ENCODE measurements around the gene MAN1A1. TPM values are rescaled to one million over a fixed set of nuclear protein-coding genes. Genes with fewer than 3 reads are reported as not detected.
"Not testable (repeated sequence)": the region's sequence is repeated elsewhere in the genome, so short reads cannot be mapped to it uniquely, and the experiment has no call there.

MAN1A1 gene
- total and polyA plus RNA-seq, 7 donors = 10.2 to 143 (median 81.9) TPM

GRCh38 chr6:119158057-119158848 is 191.3 kb downstream of the MAN1A1 start:
- WGBS, 2 donors = 90 to 91% methylated on average over 9 of the region's 9 CpGs
- intact Hi-C loops (cut with DNase I) = loop anchor here (5.0 kb wide), 1 partner anchor 189 kb away; the partner anchor contains the start of gene MAN1A1
- H3K4me1 ChIP-seq = peaks cover 0 to 31% (median 27%) of the 10 kb centered on the region in 4 donors
- peak in 3 of 4 donors; percentile 19 to 68 (median 24) for TF ChIP-seq POLR2AphosphoS5 (IDR thresholded peaks at IDR 0.05)
- no peak for TF ChIP-seq EP300 (IDR thresholded peaks at IDR 0.05)
- H3K27me3 ChIP-seq = no peaks in the 10 kb centered on the region
- H3K27ac ChIP-seq = peak overlapping the region in 2 of 4 donors; percentile 12 to 25
- no peaks in the 10 kb centered on the region for H3K36me3 ChIP-seq
- no peaks in the 10 kb centered on the region for H3K9me3 ChIP-seq
- H3K4me3 ChIP-seq = no peak overlapping the region
- DNase-seq = peak; percentile 90

- no peaks in the 10 kb centered on the region for H3K9me3 ChIP-seq
- no peaks in the 10 kb centered on the region for H3K27me3 ChIP-seq
- H3K27ac ChIP-seq = peak overlapping the region in 3 of 4 donors; percentile 45 to 66 (median 65)
- no peak for DNase-seq
- TF ChIP-seq CTCF (IDR thresholded peaks at IDR 0.05) (no peak), POLR2A (IDR thresholded peaks at IDR 0.05) (no peak), EP300 (IDR thresholded peaks at IDR 0.05) (no peak), POLR2AphosphoS5 (IDR thresholded peaks at IDR 0.05) (no peak)
- 74 to 85% methylated on average over 3 of the region's 3 CpGs for WGBS, 2 donors
- no peaks in the 10 kb centered on the region for H3K36me3 ChIP-seq
- H3K4me3 ChIP-seq = no peak overlapping the region
- intact Hi-C loops (cut with DNase I) = loop anchor here (5.0 kb wide), 1 partner anchor 190 kb away; the partner anchor contains the start of gene MAN1A1
- peaks cover 0 to 31% (median 27%) of the 10 kb centered on the region in 4 donors for H3K4me1 ChIP-seq
Observed at GRCh38 chr6:119157506-119157815, 192.1 kb downstream of the MAN1A1 start.

- Histone ChIP-seq H3K36me3 (no peaks in the 10 kb centered on the region), H3K4me1 (peaks cover 0 to 31% (median 27%) of the 10 kb centered on the region in 4 donors), H3K9me3 (no peaks in the 10 kb centered on the region), H3K27ac (peak overlapping the region in 3 of 4 donors; percentile 45 to 66 (median 65)), H3K27me3 (no peaks in the 10 kb centered on the region), H3K4me3 (no peak overlapping the region)
- intact Hi-C loops (cut with DNase I) = loop anchor here (5.0 kb wide), 1 partner anchor 190 kb away; the partner anchor contains the start of gene MAN1A1
- TF ChIP-seq EP300 (IDR thresholded peaks at IDR 0.05) = no peak
- TF ChIP-seq CTCF (IDR thresholded peaks at IDR 0.05) = no peak
- peak in 2 of 4 donors; percentile 42 to 55 for TF ChIP-seq POLR2AphosphoS5 (IDR thresholded peaks at IDR 0.05)
- TF ChIP-seq POLR2A (IDR thresholded peaks at IDR 0.05) = no peak
- no peak for DNase-seq
- WGBS, 2 donors = 56 to 76% methylated on average over 8 of the region's 8 CpGs
Observed at GRCh38 chr6:119156757-119157505, 192.6 kb downstream of the MAN1A1 start.

- intact Hi-C loops (cut with DNase I) = loop anchor here (5.0 kb wide), 1 partner anchor 191 kb away; the partner anchor contains the start of gene MAN1A1
- not testable (repeated sequence) for H3K27ac ChIP-seq, H3K9me3 ChIP-seq, DNase-seq, H3K4me3 ChIP-seq, H3K27me3 ChIP-seq, H3K36me3 ChIP-seq
- 83 to 92% methylated on average over 4 of the region's 4 CpGs for WGBS, 2 donors
- peaks cover 0 to 31% (median 27%) of the 10 kb centered on the region in 4 donors for H3K4me1 ChIP-seq
Observed at GRCh38 chr6:119156082-119156481, 193.5 kb downstream of the MAN1A1 start.

GRCh38 chr6:119152187-119152586 is 197.4 kb downstream of the MAN1A1 start:
- WGBS, 2 donors = 80 to 95% methylated on average over 3 of the region's 3 CpGs
- no peak overlapping the region for H3K27ac ChIP-seq
- DNase-seq = no peak
- intact Hi-C loops (cut with DNase I) = no loop called here
- H3K4me1 ChIP-seq = peaks cover 0 to 33% (median 30%) of the 10 kb centered on the region in 4 donors
- no peak for TF ChIP-seq EP300 (IDR thresholded peaks at IDR 0.05)
- TF ChIP-seq POLR2A (IDR thresholded peaks at IDR 0.05) = no peak
- no peak for TF ChIP-seq POLR2AphosphoS5 (IDR thresholded peaks at IDR 0.05)
- TF ChIP-seq CTCF (IDR thresholded peaks at IDR 0.05) = no peak
- H3K4me3 ChIP-seq = no peak overlapping the region
- no peaks in the 10 kb centered on the region for H3K36me3 ChIP-seq
- H3K27me3 ChIP-seq = no peaks in the 10 kb centered on the region
- H3K9me3 ChIP-seq = no peaks in the 10 kb centered on the region

Data from sigmoid colon (tissue), 7 donors.